ENCODE measurements around the gene RGS5. TPM values are rescaled to one million over a fixed set of nuclear protein-coding genes. Genes with fewer than 3 reads are reported as not detected.

Gene RGS5
- total RNA-seq, 5 donors from 2014 or later (not counting 1 experiment from before 2014, with no cell fraction given), result 1.9 to 4.5 (median 3.4) TPM

- DNase-seq (no peak), ATAC-seq (replicated peaks in 1 of 4) (no peak)
- H3K4me1 ChIP-seq (ENCODE audit: control insufficient read depth in 1 of 2, extremely low read depth in 1 of 2, insufficient read depth in 2 of 2, low read length in 2 of 2), result no peaks in the 10 kb centered on the region
- ChIA-PET POLR2A (no interaction called here), CTCF (no interaction called here)
- no peaks in the 10 kb centered on the region for H3K36me3 ChIP-seq (ENCODE audit: control insufficient read depth in 2 of 2, extremely low read depth in 1 of 2, insufficient read depth in 1 of 2, low read length in 1 of 2)
- H3K27ac ChIP-seq (ENCODE audit: low read length), result no peak overlapping the region
- no peaks in the 10 kb centered on the region for H3K27me3 Mint-ChIP-seq
- H3K4me1 Mint-ChIP-seq, result no peaks in the 10 kb centered on the region
- no peaks in the 10 kb centered on the region for H3K9me3 Mint-ChIP-seq
- no peaks in the 10 kb centered on the region for H3K27me3 ChIP-seq (replicated peaks in 1 of 2; ENCODE audit: control insufficient read depth in 2 of 2, extremely low read depth in 1 of 2, insufficient read depth in 2 of 2, low read length in 1 of 2)
- no peak overlapping the region for H3K4me3 ChIP-seq (ENCODE audit: control insufficient read depth in 1 of 2, extremely low read depth in 1 of 2, low read length in 1 of 2)
- H3K9me3 ChIP-seq, result no peaks in the 10 kb centered on the region
- H3K4me3 Mint-ChIP-seq, result no peak overlapping the region
- no peak overlapping the region for H3K27ac Mint-ChIP-seq
- H3K36me3 Mint-ChIP-seq, result no peaks in the 10 kb centered on the region
These were observed 2.8 kb upstream of the RGS5 start for GRCh38 chr1:163205513-163205912.

GRCh38 chr1:163203561-163203960 lies 845 bp upstream of the RGS5 start:
- no peak overlapping the region for H3K27ac Mint-ChIP-seq
- Histone ChIP-seq H3K4me1 (ENCODE audit: control insufficient read depth in 1 of 2, extremely low read depth in 1 of 2, insufficient read depth in 2 of 2, low read length in 2 of 2) (no peaks in the 10 kb centered on the region), H3K27ac (ENCODE audit: low read length) (no peak overlapping the region), H3K27me3 (replicated peaks in 1 of 2; ENCODE audit: control insufficient read depth in 2 of 2, extremely low read depth in 1 of 2, insufficient read depth in 2 of 2, low read length in 1 of 2) (no peaks in the 10 kb centered on the region), H3K36me3 (ENCODE audit: control insufficient read depth in 2 of 2, extremely low read depth in 1 of 2, insufficient read depth in 1 of 2, low read length in 1 of 2) (no peaks in the 10 kb centered on the region), H3K9me3 (no peaks in the 10 kb centered on the region), H3K4me3 (ENCODE audit: control insufficient read depth in 1 of 2, extremely low read depth in 1 of 2, low read length in 1 of 2) (no peak overlapping the region)
- CTCF ChIA-PET, result no interaction called here
- H3K4me3 Mint-ChIP-seq, result no peak overlapping the region
- no peaks in the 10 kb centered on the region for H3K36me3 Mint-ChIP-seq
- WGBS (ENCODE audit: insufficient coverage), result no CpG with 5 or more reads among the region's 1 CpG
- no peaks in the 10 kb centered on the region for H3K9me3 Mint-ChIP-seq
- POLR2A ChIA-PET, result no interaction called here
- DNase-seq (no peak), ATAC-seq (replicated peaks in 1 of 4) (no peak)
- H3K4me1 Mint-ChIP-seq, result no peaks in the 10 kb centered on the region
- H3K27me3 Mint-ChIP-seq, result no peaks in the 10 kb centered on the region

GRCh38 chr1:163201906-163202305 lies 810 bp downstream of the RGS5 start:
- H3K9me3 Mint-ChIP-seq, result no peaks in the 10 kb centered on the region
- Histone ChIP-seq H3K27me3 (replicated peaks in 1 of 2; ENCODE audit: control insufficient read depth in 2 of 2, extremely low read depth in 1 of 2, insufficient read depth in 2 of 2, low read length in 1 of 2) (no peaks in the 10 kb centered on the region), H3K27ac (ENCODE audit: low read length) (no peak overlapping the region), H3K9me3 (no peaks in the 10 kb centered on the region), H3K4me3 (ENCODE audit: control insufficient read depth in 1 of 2, extremely low read depth in 1 of 2, low read length in 1 of 2) (no peak overlapping the region), H3K36me3 (ENCODE audit: control insufficient read depth in 2 of 2, extremely low read depth in 1 of 2, insufficient read depth in 1 of 2, low read length in 1 of 2) (no peaks in the 10 kb centered on the region), H3K4me1 (ENCODE audit: control insufficient read depth in 1 of 2, extremely low read depth in 1 of 2, insufficient read depth in 2 of 2, low read length in 2 of 2) (no peaks in the 10 kb centered on the region)
- no peak for ATAC-seq (replicated peaks in 1 of 4)
- ChIA-PET CTCF (no interaction called here), POLR2A (no interaction called here)
- DNase-seq, result no peak
- WGBS (ENCODE audit: insufficient coverage), result no CpG with 5 or more reads among the region's 1 CpG
- no peaks in the 10 kb centered on the region for H3K27me3 Mint-ChIP-seq
- no peak overlapping the region for H3K27ac Mint-ChIP-seq
- H3K4me1 Mint-ChIP-seq, result no peaks in the 10 kb centered on the region
- H3K4me3 Mint-ChIP-seq, result no peak overlapping the region
- H3K36me3 Mint-ChIP-seq, result no peaks in the 10 kb centered on the region

- Mint-ChIP-seq H3K9me3 (no peaks in the 10 kb centered on the region), H3K36me3 (no peaks in the 10 kb centered on the region), H3K27me3 (no peaks in the 10 kb centered on the region), H3K4me1 (no peaks in the 10 kb centered on the region), H3K4me3 (no peak overlapping the region), H3K27ac (no peak overlapping the region)
- no peaks in the 10 kb centered on the region for H3K36me3 ChIP-seq (ENCODE audit: control insufficient read depth in 2 of 2, extremely low read depth in 1 of 2, insufficient read depth in 1 of 2, low read length in 1 of 2)
- WGBS (ENCODE audit: insufficient coverage), result 100% methylated on average over 1 of the region's 4 CpGs
- no peaks in the 10 kb centered on the region for H3K4me1 ChIP-seq (ENCODE audit: control insufficient read depth in 1 of 2, extremely low read depth in 1 of 2, insufficient read depth in 2 of 2, low read length in 2 of 2)
- no peak for ATAC-seq (replicated peaks in 1 of 4)
- DNase-seq, result no peak
- no peaks in the 10 kb centered on the region for H3K27me3 ChIP-seq (replicated peaks in 1 of 2; ENCODE audit: control insufficient read depth in 2 of 2, extremely low read depth in 1 of 2, insufficient read depth in 2 of 2, low read length in 1 of 2)
- H3K4me3 ChIP-seq (ENCODE audit: control insufficient read depth in 1 of 2, extremely low read depth in 1 of 2, low read length in 1 of 2), result no peak overlapping the region
- H3K9me3 ChIP-seq, result no peaks in the 10 kb centered on the region
- ChIA-PET POLR2A (no interaction called here), CTCF (no interaction called here)
- H3K27ac ChIP-seq (ENCODE audit: low read length), result no peak overlapping the region
These were observed 5.7 kb downstream of the RGS5 start for GRCh38 chr1:163197022-163197421.

GRCh38 chr1:163196449-163196787 lies 6.3 kb downstream of the RGS5 start:
- Histone ChIP-seq H3K9me3 (no peaks in the 10 kb centered on the region), H3K4me3 (ENCODE audit: control insufficient read depth in 1 of 2, extremely low read depth in 1 of 2, low read length in 1 of 2) (no peak overlapping the region), H3K27me3 (replicated peaks in 1 of 2; ENCODE audit: control insufficient read depth in 2 of 2, extremely low read depth in 1 of 2, insufficient read depth in 2 of 2, low read length in 1 of 2) (no peaks in the 10 kb centered on the region), H3K4me1 (ENCODE audit: control insufficient read depth in 1 of 2, extremely low read depth in 1 of 2, insufficient read depth in 2 of 2, low read length in 2 of 2) (no peaks in the 10 kb centered on the region), H3K27ac (ENCODE audit: low read length) (no peak overlapping the region), H3K36me3 (ENCODE audit: control insufficient read depth in 2 of 2, extremely low read depth in 1 of 2, insufficient read depth in 1 of 2, low read length in 1 of 2) (no peaks in the 10 kb centered on the region)
- ChIA-PET POLR2A (no interaction called here), CTCF (no interaction called here)
- Mint-ChIP-seq H3K4me3 (no peak overlapping the region), H3K36me3 (no peaks in the 10 kb centered on the region), H3K27me3 (no peaks in the 10 kb centered on the region), H3K4me1 (no peaks in the 10 kb centered on the region), H3K9me3 (no peaks in the 10 kb centered on the region), H3K27ac (no peak overlapping the region)
- ATAC-seq (replicated peaks in 1 of 4) (no peak), DNase-seq (no peak)

- no peak overlapping the region for H3K4me3 ChIP-seq (ENCODE audit: control insufficient read depth in 1 of 2, extremely low read depth in 1 of 2, low read length in 1 of 2)
- no peaks in the 10 kb centered on the region for H3K36me3 ChIP-seq (ENCODE audit: control insufficient read depth in 2 of 2, extremely low read depth in 1 of 2, insufficient read depth in 1 of 2, low read length in 1 of 2)
- Mint-ChIP-seq H3K27me3 (no peaks in the 10 kb centered on the region), H3K36me3 (no peaks in the 10 kb centered on the region), H3K4me1 (no peaks in the 10 kb centered on the region), H3K9me3 (no peaks in the 10 kb centered on the region), H3K27ac (no peak overlapping the region), H3K4me3 (no peak overlapping the region)
- H3K27ac ChIP-seq (ENCODE audit: low read length), result no peak overlapping the region
- ATAC-seq (replicated peaks in 1 of 4) (no peak), DNase-seq (no peak)
- ChIA-PET POLR2A (no interaction called here), CTCF (no interaction called here)
- H3K9me3 ChIP-seq, result no peaks in the 10 kb centered on the region
- WGBS (ENCODE audit: insufficient coverage), result 30% methylated on average over 2 of the region's 5 CpGs
- H3K4me1 ChIP-seq (ENCODE audit: control insufficient read depth in 1 of 2, extremely low read depth in 1 of 2, insufficient read depth in 2 of 2, low read length in 2 of 2), result no peaks in the 10 kb centered on the region
- no peaks in the 10 kb centered on the region for H3K27me3 ChIP-seq (replicated peaks in 1 of 2; ENCODE audit: control insufficient read depth in 2 of 2, extremely low read depth in 1 of 2, insufficient read depth in 2 of 2, low read length in 1 of 2)
These were observed 6.8 kb downstream of the RGS5 start for GRCh38 chr1:163195728-163196448.

GRCh38 chr1:163191301-163191700 lies 11.4 kb downstream of the RGS5 start:
- POLR2A ChIA-PET, result no interaction called here
- Histone ChIP-seq H3K27me3 (replicated peaks in 1 of 2; ENCODE audit: control insufficient read depth in 2 of 2, extremely low read depth in 1 of 2, insufficient read depth in 2 of 2, low read length in 1 of 2) (no peaks in the 10 kb centered on the region), H3K4me1 (ENCODE audit: control insufficient read depth in 1 of 2, extremely low read depth in 1 of 2, insufficient read depth in 2 of 2, low read length in 2 of 2) (no peaks in the 10 kb centered on the region), H3K27ac (ENCODE audit: low read length) (no peak overlapping the region), H3K36me3 (ENCODE audit: control insufficient read depth in 2 of 2, extremely low read depth in 1 of 2, insufficient read depth in 1 of 2, low read length in 1 of 2) (no peaks in the 10 kb centered on the region), H3K9me3 (no peaks in the 10 kb centered on the region), H3K4me3 (ENCODE audit: control insufficient read depth in 1 of 2, extremely low read depth in 1 of 2, low read length in 1 of 2) (no peak overlapping the region)
- DNase-seq (no peak), ATAC-seq (replicated peaks in 1 of 4) (no peak)
- H3K27me3 Mint-ChIP-seq, result peaks cover 0 to 5% of the 10 kb centered on the region in 2 donors
- no CpG with 5 or more reads among the region's 1 CpG for WGBS (ENCODE audit: insufficient coverage)
- H3K4me1 Mint-ChIP-seq, result no peaks in the 10 kb centered on the region
- CTCF ChIA-PET, result no interaction called here
- H3K4me3 Mint-ChIP-seq, result no peak overlapping the region
- H3K9me3 Mint-ChIP-seq, result no peaks in the 10 kb centered on the region
- H3K27ac Mint-ChIP-seq, result no peak overlapping the region
- H3K36me3 Mint-ChIP-seq, result no peaks in the 10 kb centered on the region
